ENCODE data around the gene PTPRT. TPM values are rescaled to one million over a fixed set of nuclear protein-coding genes. Genes with fewer than 3 reads are reported as not detected.

PTPRT gene
- total RNA-seq, 1 experiment from 2014 or later, result 44.5 TPM

DNA sequence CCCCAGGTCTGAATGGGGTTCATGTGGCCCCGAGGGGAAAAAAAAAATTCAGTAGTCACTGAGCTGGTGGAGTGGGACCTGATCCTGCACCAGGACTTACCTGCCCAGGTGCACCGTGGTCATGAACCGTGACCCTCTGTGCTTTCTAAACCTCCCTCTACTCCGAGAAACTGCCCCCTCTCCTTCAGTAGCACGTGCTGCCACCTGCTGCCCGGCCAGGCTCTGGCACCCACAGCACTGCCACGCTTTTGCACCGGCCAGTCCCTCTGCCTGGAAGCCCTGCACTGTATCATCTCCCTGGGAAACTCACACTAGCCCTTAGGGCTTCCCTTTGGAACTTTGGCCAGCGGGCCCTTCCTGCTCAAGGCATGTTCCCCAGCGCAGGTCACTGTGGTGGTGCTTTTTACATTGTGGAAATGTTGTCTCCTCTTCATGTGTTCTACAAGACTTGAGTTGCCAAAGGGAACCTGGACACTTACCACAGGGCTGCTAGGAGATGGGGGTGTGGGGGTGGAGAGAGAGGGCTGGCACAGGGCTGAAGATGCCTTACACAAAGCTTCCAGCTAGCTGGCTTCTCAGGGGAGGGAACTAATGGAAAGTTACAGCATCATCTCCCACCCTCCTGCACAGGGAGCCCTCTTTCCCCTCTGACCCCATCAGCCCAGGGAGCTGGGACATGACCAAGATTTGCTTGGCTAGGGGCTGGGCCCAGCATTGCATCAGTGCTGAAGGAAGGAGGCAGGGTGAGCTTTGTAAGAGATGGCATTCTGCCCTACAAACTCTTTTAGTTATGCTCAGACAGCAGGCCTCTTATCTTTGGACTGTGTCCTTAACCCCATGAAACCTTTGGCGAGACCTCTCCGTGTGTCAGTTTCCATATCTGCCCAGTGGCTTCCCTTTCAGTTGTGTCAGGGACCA, 2.5 kb upstream of the PTPRT start:
- H3K9me3 ChIP-seq (ENCODE audit: low read length), result no peaks in the 10 kb centered on the region
- H3K27ac ChIP-seq (ENCODE audit: low read length), result no peak overlapping the region
- H3K4me1 ChIP-seq (ENCODE audit: low read length), result peaks cover 51% of the 10 kb centered on the region
- no peak overlapping the region for H3K4me3 ChIP-seq (ENCODE audit: low read length)
- DNase-seq, result peak; percentile 91
- no peaks in the 10 kb centered on the region for H3K79me2 ChIP-seq (ENCODE audit: low read length)
- no peaks in the 10 kb centered on the region for H3K27me3 ChIP-seq (ENCODE audit: low read length)
- H3K9me2 ChIP-seq (replicated peaks; ENCODE audit: insufficient read depth, low read length), result no peaks in the 10 kb centered on the region
- H3K36me3 ChIP-seq (ENCODE audit: insufficient read depth, low read length), result no peaks in the 10 kb centered on the region
- H4K20me1 ChIP-seq (ENCODE audit: insufficient read depth, low read depth, low read length), result no peaks in the 10 kb centered on the region
- no peak overlapping the region for H2AFZ ChIP-seq (ENCODE audit: low read length)
- peak overlapping the region; percentile 32 for H3K9ac ChIP-seq (ENCODE audit: low read length)
- no peak overlapping the region for H3K4me2 ChIP-seq (ENCODE audit: low read depth, low read length, poor library complexity, severe bottlenecking)

GRCh38 chr20:43191143-43191542, 1.4 kb upstream of the PTPRT start:
- Histone ChIP-seq H3K27me3 (ENCODE audit: low read length) (no peaks in the 10 kb centered on the region), H3K4me3 (ENCODE audit: low read length) (no peak overlapping the region), H3K4me1 (ENCODE audit: low read length) (peaks cover 62% of the 10 kb centered on the region), H3K79me2 (ENCODE audit: low read length) (no peaks in the 10 kb centered on the region), H3K36me3 (ENCODE audit: insufficient read depth, low read length) (no peaks in the 10 kb centered on the region), H3K27ac (ENCODE audit: low read length) (no peak overlapping the region), H3K9me3 (ENCODE audit: low read length) (no peaks in the 10 kb centered on the region), H3K9ac (ENCODE audit: low read length) (no peak overlapping the region), H3K4me2 (ENCODE audit: low read depth, low read length, poor library complexity, severe bottlenecking) (no peak overlapping the region), H3K9me2 (replicated peaks; ENCODE audit: insufficient read depth, low read length) (no peaks in the 10 kb centered on the region), H4K20me1 (ENCODE audit: insufficient read depth, low read depth, low read length) (no peaks in the 10 kb centered on the region), H2AFZ (ENCODE audit: low read length) (no peak overlapping the region)
- no peak for DNase-seq

DNA sequence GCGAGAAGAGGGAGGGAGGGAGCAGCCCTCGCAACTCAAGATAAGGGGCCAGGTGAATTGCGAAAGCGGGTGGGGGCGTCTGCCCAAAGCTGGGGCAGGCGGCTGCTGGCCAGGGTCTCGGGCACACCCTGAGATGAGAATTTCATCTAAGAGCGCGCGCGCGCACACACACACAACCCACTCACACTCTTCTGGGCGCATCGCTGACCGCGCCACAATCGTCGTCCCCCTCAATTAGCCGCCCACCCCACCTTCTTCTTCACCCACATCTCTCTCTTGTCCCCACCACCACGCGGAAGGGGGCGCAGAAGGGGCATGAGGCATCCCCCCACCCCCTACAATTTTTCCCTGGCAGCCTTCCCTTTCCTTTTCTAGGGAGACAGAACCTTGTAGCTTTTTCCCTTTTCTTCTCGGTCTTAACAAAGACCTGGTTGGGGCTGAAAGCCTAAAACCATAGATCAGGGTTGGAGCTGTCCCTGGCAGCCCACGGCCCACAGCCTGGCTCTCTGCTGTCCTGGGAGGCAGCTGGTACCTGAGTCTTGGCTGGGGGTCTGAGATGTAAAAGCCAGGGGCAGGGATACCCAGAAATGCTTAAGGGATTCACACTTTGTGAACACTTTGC, 737 bp upstream of the PTPRT start:
- no peaks in the 10 kb centered on the region for H3K9me3 ChIP-seq (ENCODE audit: low read length)
- no peak overlapping the region for H3K4me2 ChIP-seq (ENCODE audit: low read depth, low read length, poor library complexity, severe bottlenecking)
- H3K79me2 ChIP-seq (ENCODE audit: low read length), result no peaks in the 10 kb centered on the region
- H3K9me2 ChIP-seq (replicated peaks; ENCODE audit: insufficient read depth, low read length), result no peaks in the 10 kb centered on the region
- no peak for DNase-seq
- H4K20me1 ChIP-seq (ENCODE audit: insufficient read depth, low read depth, low read length), result no peaks in the 10 kb centered on the region
- H3K27me3 ChIP-seq (ENCODE audit: low read length), result no peaks in the 10 kb centered on the region
- H3K27ac ChIP-seq (ENCODE audit: low read length), result no peak overlapping the region
- no peaks in the 10 kb centered on the region for H3K36me3 ChIP-seq (ENCODE audit: insufficient read depth, low read length)
- H2AFZ ChIP-seq (ENCODE audit: low read length), result no peak overlapping the region
- peaks cover 69% of the 10 kb centered on the region for H3K4me1 ChIP-seq (ENCODE audit: low read length)
- no peak overlapping the region for H3K9ac ChIP-seq (ENCODE audit: low read length)
- no peak overlapping the region for H3K4me3 ChIP-seq (ENCODE audit: low read length)

DNA sequence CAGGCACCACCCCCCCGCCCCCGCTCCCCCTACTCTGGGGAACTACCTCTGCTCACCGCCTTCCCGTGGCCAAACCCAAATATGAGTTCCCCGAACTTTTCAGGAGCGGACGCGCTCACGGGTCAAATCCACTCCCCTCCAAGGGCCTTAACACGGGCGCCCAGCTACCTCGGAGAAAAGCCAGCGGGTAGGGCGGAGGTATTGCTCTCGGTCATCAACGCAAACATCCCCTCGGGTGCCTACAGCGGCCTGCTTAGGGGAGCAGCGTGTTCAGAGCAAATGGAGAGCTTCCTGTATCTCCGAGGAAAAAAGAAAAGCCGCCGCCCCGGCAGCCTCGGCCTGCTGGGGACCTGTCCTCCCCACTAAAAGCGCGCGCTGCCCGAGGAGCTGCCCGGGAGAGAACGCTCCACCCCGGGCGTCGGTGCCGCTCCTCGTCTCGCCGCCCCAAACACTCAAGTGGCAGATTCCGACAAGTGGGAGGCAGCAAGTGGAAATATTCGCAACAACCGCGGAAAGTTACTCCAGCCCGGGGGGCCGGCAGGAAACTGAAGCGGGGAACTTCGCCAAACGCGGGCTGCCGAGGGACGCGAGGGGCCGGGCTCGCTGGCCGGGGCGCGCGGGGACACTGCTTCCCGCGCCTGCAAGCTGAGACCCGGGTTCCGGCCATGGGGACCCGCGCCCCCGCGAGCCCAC, 699 bp downstream of the PTPRT start:
- H3K9me3 ChIP-seq (ENCODE audit: low read length), result no peaks in the 10 kb centered on the region
- no peaks in the 10 kb centered on the region for H3K79me2 ChIP-seq (ENCODE audit: low read length)
- no peak for DNase-seq
- H2AFZ ChIP-seq (ENCODE audit: low read length), result no peak overlapping the region
- H3K4me3 ChIP-seq (ENCODE audit: low read length), result no peak overlapping the region
- H3K27me3 ChIP-seq (ENCODE audit: low read length), result no peaks in the 10 kb centered on the region
- H3K27ac ChIP-seq (ENCODE audit: low read length), result no peak overlapping the region
- H3K4me1 ChIP-seq (ENCODE audit: low read length), result peaks cover 76% of the 10 kb centered on the region
- H3K9me2 ChIP-seq (replicated peaks; ENCODE audit: insufficient read depth, low read length), result no peaks in the 10 kb centered on the region
- no peak overlapping the region for H3K4me2 ChIP-seq (ENCODE audit: low read depth, low read length, poor library complexity, severe bottlenecking)
- no peaks in the 10 kb centered on the region for H3K36me3 ChIP-seq (ENCODE audit: insufficient read depth, low read length)
- no peaks in the 10 kb centered on the region for H4K20me1 ChIP-seq (ENCODE audit: insufficient read depth, low read depth, low read length)
- no peak overlapping the region for H3K9ac ChIP-seq (ENCODE audit: low read length)

- Histone ChIP-seq H3K4me3 (ENCODE audit: low read length) (peak overlapping the region; percentile 39; the same call in 1 of the 2 replicates), H3K27ac (ENCODE audit: low read length) (peak overlapping the region; percentile 96; the same call in 1 of the 2 replicates), H3K9me2 (replicated peaks; ENCODE audit: insufficient read depth, low read length) (no peaks in the 10 kb centered on the region), H3K4me2 (ENCODE audit: low read depth, low read length, poor library complexity, severe bottlenecking) (peak overlapping the region; percentile 50), H3K27me3 (ENCODE audit: low read length) (no peaks in the 10 kb centered on the region), H3K9me3 (ENCODE audit: low read length) (no peaks in the 10 kb centered on the region), H4K20me1 (ENCODE audit: insufficient read depth, low read depth, low read length) (no peaks in the 10 kb centered on the region), H3K79me2 (ENCODE audit: low read length) (no peaks in the 10 kb centered on the region), H3K36me3 (ENCODE audit: insufficient read depth, low read length) (no peaks in the 10 kb centered on the region), H3K9ac (ENCODE audit: low read length) (peak overlapping the region; percentile 71), H3K4me1 (ENCODE audit: low read length) (peaks cover 76% of the 10 kb centered on the region), H2AFZ (ENCODE audit: low read length) (no peak overlapping the region)
- DNase-seq, result no peak
Measured at GRCh38 chr20:43188234-43188653, 1.5 kb downstream of the PTPRT start.

- Histone ChIP-seq H4K20me1 (ENCODE audit: insufficient read depth, low read depth, low read length) (no peaks in the 10 kb centered on the region), H3K9me2 (replicated peaks; ENCODE audit: insufficient read depth, low read length) (no peaks in the 10 kb centered on the region), H3K4me1 (ENCODE audit: low read length) (peaks cover 76% of the 10 kb centered on the region), H3K79me2 (ENCODE audit: low read length) (no peaks in the 10 kb centered on the region), H3K27me3 (ENCODE audit: low read length) (no peaks in the 10 kb centered on the region), H3K9me3 (ENCODE audit: low read length) (no peaks in the 10 kb centered on the region), H3K4me2 (ENCODE audit: low read depth, low read length, poor library complexity, severe bottlenecking) (peak overlapping the region; percentile 50), H3K9ac (ENCODE audit: low read length) (peak overlapping the region; percentile 71), H3K4me3 (ENCODE audit: low read length) (peak overlapping the region; percentile 39; the same call in 1 of the 2 replicates), H3K27ac (ENCODE audit: low read length) (peak overlapping the region; percentile 96), H2AFZ (ENCODE audit: low read length) (no peak overlapping the region), H3K36me3 (ENCODE audit: insufficient read depth, low read length) (no peaks in the 10 kb centered on the region)
- peak; percentile 93 for DNase-seq
Measured at GRCh38 chr20:43187476-43188233, 2.1 kb downstream of the PTPRT start.

DNA sequence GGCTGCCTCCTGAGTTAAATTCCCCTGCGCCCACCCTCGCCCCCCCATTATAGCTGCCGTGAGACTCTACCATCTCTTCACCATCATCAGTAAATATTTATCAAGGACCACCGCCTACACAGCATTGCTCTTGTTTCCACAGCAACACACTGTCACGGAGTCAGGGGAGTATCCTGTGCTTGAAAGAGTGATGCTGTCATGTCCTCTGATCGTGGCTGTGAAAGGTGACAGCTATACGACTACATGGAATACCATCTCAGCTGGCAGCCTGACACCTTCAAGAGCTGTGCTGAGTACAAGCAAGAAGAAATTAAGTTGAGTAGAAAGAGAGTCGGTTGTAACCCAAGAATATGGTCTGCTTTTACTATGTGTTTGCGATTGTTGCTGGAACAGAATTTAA, 3.4 kb downstream of the PTPRT start:
- peak; percentile 86 for DNase-seq
- Histone ChIP-seq H3K27me3 (ENCODE audit: low read length) (no peaks in the 10 kb centered on the region), H3K9me2 (replicated peaks; ENCODE audit: insufficient read depth, low read length) (no peaks in the 10 kb centered on the region), H3K9ac (ENCODE audit: low read length) (peak overlapping the region; percentile 71), H3K27ac (ENCODE audit: low read length) (peak overlapping the region; percentile 96), H2AFZ (ENCODE audit: low read length) (no peak overlapping the region), H3K79me2 (ENCODE audit: low read length) (no peaks in the 10 kb centered on the region), H3K9me3 (ENCODE audit: low read length) (no peaks in the 10 kb centered on the region), H3K4me1 (ENCODE audit: low read length) (peaks cover 63% of the 10 kb centered on the region), H3K4me3 (ENCODE audit: low read length) (peak overlapping the region; percentile 32), H3K4me2 (ENCODE audit: low read depth, low read length, poor library complexity, severe bottlenecking) (peak overlapping the region; percentile 50), H4K20me1 (ENCODE audit: insufficient read depth, low read depth, low read length) (no peaks in the 10 kb centered on the region), H3K36me3 (ENCODE audit: insufficient read depth, low read length) (no peaks in the 10 kb centered on the region)
